HEK293 (cell line): Measurements from ENCODE around the gene KIAA1755.

Experiments
- CTCF ChIA-PET: fragments of 350-600 bp; formaldehyde crosslinking; extraction: SDS; loops from one replicate; lab custom pipeline; 2021; ENCODE audit warnings: antibody characterized with exemption; lab: Yijun Ruan, JAX
- POLR2A ChIA-PET: fragments of 300-600 bp; formaldehyde crosslinking; extraction: SDS; loops from one replicate; lab custom pipeline; 2020; ENCODE audit warnings: antibody characterized with exemption, inconsistent platforms; lab: Yijun Ruan, JAX
- H3K27ac ChIP-seq: fragments of 200-500 bp; sonication (Bioruptor generic); 2 replicates; pipeline ENCODE4 v1.5.1; 2014; ENCODE audit warnings: low read depth, low read length, control low read depth, inconsistent platforms; ENCODE audit errors: extremely low read depth
- H3K36me3 ChIP-seq, 2 experiments: fragments of 200-500 bp in 1 of 2; sonication (Bioruptor generic) in 1 of 2; 1 replicate in 1 of 2; 2 replicates in 1 of 2; pipeline ENCODE4 v1.5.1; 2014 to 2017; ENCODE audit warnings: inconsistent platforms in 2 of 2, low read length in 2 of 2; ENCODE audit not compliant: control insufficient read depth in 2 of 2, insufficient read depth in 1 of 2
- H3K4me1 ChIP-seq: fragments of 200-500 bp; sonication (Bioruptor generic); 2 replicates; pipeline ENCODE4 v1.5.1; 2014; ENCODE audit warnings: mild to moderate bottlenecking, low read length, inconsistent platforms; ENCODE audit not compliant: control insufficient read depth, insufficient read depth
- H3K4me3 ChIP-seq: 2 replicates; pipeline ENCODE4 v1.5.1; 2011; ENCODE audit warnings: low read depth, mild to moderate bottlenecking, control low read depth, low read length, moderate library complexity
- H3K9me3 ChIP-seq: fragments of 200-500 bp; sonication (Bioruptor generic); 2 replicates; pipeline ENCODE4 v1.5.1; 2014; ENCODE audit warnings: low read depth, low read length, inconsistent platforms; ENCODE audit not compliant: control insufficient read depth, insufficient read depth
- KLF1 ChIP-seq: fragments of 450-650 bp; formaldehyde crosslinking; IDR thresholded peaks from 2 replicates; pipeline ENCODE4 v1.5.1; 2016; ENCODE audit warnings: missing biosample characterization, missing genetic modification characterization
- MZF1 ChIP-seq: fragments of 450-650 bp; formaldehyde crosslinking; IDR thresholded peaks from 2 replicates; pipeline ENCODE4 v1.5.1; 2017; ENCODE audit warnings: missing biosample characterization, missing genetic modification characterization, borderline replicate concordance
- SETDB1 ChIP-seq: IDR thresholded peaks from one replicate; pipeline ENCODE4 v1.6.1; 2017; ENCODE audit warnings: mild to moderate bottlenecking, low read length, moderate library complexity, mixed read lengths; ENCODE audit not compliant: insufficient read length
- YY1 ChIP-seq: fragments of 450-650 bp; formaldehyde crosslinking; IDR thresholded peaks from 2 replicates; pipeline ENCODE4 v1.5.1; 2018; ENCODE audit warnings: missing biosample characterization, missing genetic modification characterization
- ZNF121 ChIP-seq: fragments of 450-650 bp; formaldehyde crosslinking; IDR thresholded peaks from 2 replicates; pipeline ENCODE4 v1.5.1; 2016; ENCODE audit warnings: missing biosample characterization, missing genetic modification characterization
- ZNF169 ChIP-seq: fragments of 450-650 bp; formaldehyde crosslinking; IDR thresholded peaks from 2 replicates; pipeline ENCODE4 v1.5.1; 2016; ENCODE audit warnings: missing biosample characterization, missing genetic modification characterization
- ZNF239 ChIP-seq: fragments of 450-650 bp; formaldehyde crosslinking; IDR thresholded peaks from 2 replicates; pipeline ENCODE4 v1.5.1; 2016; ENCODE audit warnings: missing biosample characterization, missing genetic modification characterization
- ZNF366 ChIP-seq: fragments of 450-650 bp; formaldehyde crosslinking; conservative IDR thresholded peaks from 2 replicates; pipeline ENCODE4 v1.5.1; 2016; ENCODE audit warnings: missing biosample characterization, missing genetic modification characterization
- ZNF37A ChIP-seq: fragments of 450-650 bp; IDR thresholded peaks from 2 replicates; pipeline ENCODE4 v1.5.1; 2018; ENCODE audit warnings: missing biosample characterization, missing genetic modification characterization
- ZNF488 ChIP-seq: fragments of 450-650 bp; formaldehyde crosslinking; IDR thresholded peaks from 2 replicates; pipeline ENCODE4 v1.5.1; 2016; ENCODE audit warnings: missing biosample characterization, missing genetic modification characterization
- ZNF521 ChIP-seq: fragments of 450-650 bp; formaldehyde crosslinking; IDR thresholded peaks from 2 replicates; pipeline ENCODE4 v1.5.1; 2017; ENCODE audit warnings: missing biosample characterization, mild to moderate bottlenecking, missing genetic modification characterization
- ZNF529 ChIP-seq: fragments of 450-650 bp; formaldehyde crosslinking; IDR thresholded peaks from 2 replicates; pipeline ENCODE4 v1.5.1; 2017; ENCODE audit warnings: missing genetic modification characterization, missing biosample characterization; ENCODE audit not compliant: insufficient replicate concordance
- ZNF610 ChIP-seq: fragments of 450-650 bp; formaldehyde crosslinking; IDR thresholded peaks from 2 replicates; pipeline ENCODE4 v1.5.1; 2016; ENCODE audit warnings: missing biosample characterization, missing genetic modification characterization, borderline replicate concordance
- ZNF621 ChIP-seq: fragments of 450-650 bp; formaldehyde crosslinking; IDR thresholded peaks from 2 replicates; pipeline ENCODE4 v1.5.1; 2017; ENCODE audit warnings: missing biosample characterization, missing genetic modification characterization
- ZNF623 ChIP-seq: fragments of 450-650 bp; formaldehyde crosslinking; IDR thresholded peaks from 2 replicates; pipeline ENCODE4 v1.5.1; 2016; ENCODE audit warnings: missing biosample characterization, missing genetic modification characterization
- ZNF624 ChIP-seq: fragments of 450-650 bp; formaldehyde crosslinking; IDR thresholded peaks from 2 replicates; pipeline ENCODE4 v1.5.1; 2017; ENCODE audit warnings: missing biosample characterization, missing genetic modification characterization
- ZNF658 ChIP-seq: fragments of 450-650 bp; formaldehyde crosslinking; IDR thresholded peaks from 2 replicates; pipeline ENCODE4; 2016; ENCODE audit warnings: missing biosample characterization, missing genetic modification characterization
- TF ChIP-seq, protein P1 (sequence below): fragments of 450-650 bp; IDR thresholded peaks from 2 replicates; pipeline ENCODE4 v1.5.1; 2018; ENCODE audit warnings: missing biosample characterization, missing genetic modification characterization
- TF ChIP-seq, protein P2 (sequence below): fragments of 450-650 bp; formaldehyde crosslinking; IDR thresholded peaks from 2 replicates; pipeline ENCODE4 v1.5.1; 2016; ENCODE audit warnings: missing biosample characterization, missing genetic modification characterization
- TF ChIP-seq, protein P3 (sequence below): fragments of 450-650 bp; formaldehyde crosslinking; IDR thresholded peaks from 2 replicates; pipeline ENCODE4 v1.5.1; 2016; ENCODE audit warnings: missing biosample characterization, missing genetic modification characterization
- TF ChIP-seq, protein P4 (sequence below): fragments of 450-650 bp; formaldehyde crosslinking; IDR thresholded peaks from 2 replicates; pipeline ENCODE4 v1.5.1; 2016; ENCODE audit warnings: missing biosample characterization, missing genetic modification characterization

The KIAA1755 gene

GRCh38 chr20:38239441-38239840 lies 21.1 kb downstream of the KIAA1755 start:
- no peak overlapping the region for H3K27ac ChIP-seq
- POLR2A ChIA-PET, result no interaction called here
- H3K9me3 ChIP-seq, result no peaks in the 10 kb centered on the region
- no peaks in the 10 kb centered on the region for H3K4me1 ChIP-seq
- H3K36me3 ChIP-seq, result no peaks in the 10 kb centered on the region
- CTCF ChIA-PET, result interaction anchor here (0.6 to 1.7 kb wide), 2 partner anchors 18 to 120 kb away, joined by 6 to 7 read pairs; no protein-coding TSS in a partner anchor
- no peak for TF ChIP-seq ZNF239 (tag by site-specific recombination)
- TF ChIP-seq ZNF610, result no peak
- TF ChIP-seq ZNF624 (tag by site-specific recombination), result no peak
- TF ChIP-seq ZNF121 (tag by site-specific recombination), result no peak
- TF ChIP-seq ZNF621 (tag by site-specific recombination), result no peak
- TF ChIP-seq ZNF488, result no peak
- no peak for TF ChIP-seq ZNF37A
- TF ChIP-seq ZNF529, result no peak
- no peak for TF ChIP-seq ZNF658 (tag by site-specific recombination)
- TF ChIP-seq, protein P1, sequence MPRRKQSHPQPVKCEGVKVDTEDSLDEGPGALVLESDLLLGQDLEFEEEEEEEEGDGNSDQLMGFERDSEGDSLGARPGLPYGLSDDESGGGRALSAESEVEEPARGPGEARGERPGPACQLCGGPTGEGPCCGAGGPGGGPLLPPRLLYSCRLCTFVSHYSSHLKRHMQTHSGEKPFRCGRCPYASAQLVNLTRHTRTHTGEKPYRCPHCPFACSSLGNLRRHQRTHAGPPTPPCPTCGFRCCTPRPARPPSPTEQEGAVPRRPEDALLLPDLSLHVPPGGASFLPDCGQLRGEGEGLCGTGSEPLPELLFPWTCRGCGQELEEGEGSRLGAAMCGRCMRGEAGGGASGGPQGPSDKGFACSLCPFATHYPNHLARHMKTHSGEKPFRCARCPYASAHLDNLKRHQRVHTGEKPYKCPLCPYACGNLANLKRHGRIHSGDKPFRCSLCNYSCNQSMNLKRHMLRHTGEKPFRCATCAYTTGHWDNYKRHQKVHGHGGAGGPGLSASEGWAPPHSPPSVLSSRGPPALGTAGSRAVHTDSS (tag by site-specific recombination), result no peak
- no peak for TF ChIP-seq SETDB1
- TF ChIP-seq KLF1, result no peak
- TF ChIP-seq, protein P2, sequence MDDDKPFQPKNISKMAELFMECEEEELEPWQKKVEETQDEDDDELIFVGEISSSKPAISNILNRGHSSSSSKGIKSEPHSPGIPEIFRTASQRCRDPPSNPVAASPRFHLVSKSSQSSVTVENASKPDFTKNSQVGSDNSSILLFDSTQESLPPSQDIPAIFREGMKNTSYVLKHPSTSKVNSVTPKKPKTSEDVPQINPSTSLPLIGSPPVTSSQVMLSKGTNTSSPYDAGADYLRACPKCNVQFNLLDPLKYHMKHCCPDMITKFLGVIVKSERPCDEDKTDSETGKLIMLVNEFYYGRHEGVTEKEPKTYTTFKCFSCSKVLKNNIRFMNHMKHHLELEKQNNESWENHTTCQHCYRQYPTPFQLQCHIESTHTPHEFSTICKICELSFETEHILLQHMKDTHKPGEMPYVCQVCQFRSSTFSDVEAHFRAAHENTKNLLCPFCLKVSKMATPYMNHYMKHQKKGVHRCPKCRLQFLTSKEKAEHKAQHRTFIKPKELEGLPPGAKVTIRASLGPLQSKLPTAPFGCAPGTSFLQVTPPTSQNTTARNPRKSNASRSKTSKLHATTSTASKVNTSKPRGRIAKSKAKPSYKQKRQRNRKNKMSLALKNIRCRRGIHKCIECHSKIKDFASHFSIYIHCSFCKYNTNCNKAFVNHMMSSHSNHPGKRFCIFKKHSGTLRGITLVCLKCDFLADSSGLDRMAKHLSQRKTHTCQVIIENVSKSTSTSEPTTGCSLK, result no peak
- TF ChIP-seq, protein P3, sequence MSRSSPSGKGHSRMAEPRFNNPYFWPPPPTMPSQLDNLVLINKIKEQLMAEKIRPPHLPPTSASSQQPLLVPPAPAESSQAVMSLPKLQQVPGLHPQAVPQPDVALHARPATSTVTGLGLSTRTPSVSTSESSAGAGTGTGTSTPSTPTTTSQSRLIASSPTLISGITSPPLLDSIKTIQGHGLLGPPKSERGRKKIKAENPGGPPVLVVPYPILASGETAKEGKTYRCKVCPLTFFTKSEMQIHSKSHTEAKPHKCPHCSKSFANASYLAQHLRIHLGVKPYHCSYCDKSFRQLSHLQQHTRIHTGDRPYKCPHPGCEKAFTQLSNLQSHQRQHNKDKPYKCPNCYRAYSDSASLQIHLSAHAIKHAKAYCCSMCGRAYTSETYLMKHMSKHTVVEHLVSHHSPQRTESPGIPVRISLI (tag by site-specific recombination), result no peak
- TF ChIP-seq ZNF623, result no peak
- H3K4me3 ChIP-seq, result no peak overlapping the region

GRCh38 chr20:38238829-38239228 lies 21.7 kb downstream of the KIAA1755 start:
- Histone ChIP-seq H3K36me3 (no peaks in the 10 kb centered on the region), H3K4me3 (no peak overlapping the region), H3K9me3 (no peaks in the 10 kb centered on the region), H3K4me1 (no peaks in the 10 kb centered on the region), H3K27ac (no peak overlapping the region)
- POLR2A ChIA-PET, result no interaction called here
- TF ChIP-seq ZNF521 (tag by site-specific recombination), result no peak
- no peak for TF ChIP-seq ZNF488
- TF ChIP-seq, protein P3 (tag by site-specific recombination), result no peak
- no peak for TF ChIP-seq ZNF366 (tag by site-specific recombination)
- TF ChIP-seq, protein P4, sequence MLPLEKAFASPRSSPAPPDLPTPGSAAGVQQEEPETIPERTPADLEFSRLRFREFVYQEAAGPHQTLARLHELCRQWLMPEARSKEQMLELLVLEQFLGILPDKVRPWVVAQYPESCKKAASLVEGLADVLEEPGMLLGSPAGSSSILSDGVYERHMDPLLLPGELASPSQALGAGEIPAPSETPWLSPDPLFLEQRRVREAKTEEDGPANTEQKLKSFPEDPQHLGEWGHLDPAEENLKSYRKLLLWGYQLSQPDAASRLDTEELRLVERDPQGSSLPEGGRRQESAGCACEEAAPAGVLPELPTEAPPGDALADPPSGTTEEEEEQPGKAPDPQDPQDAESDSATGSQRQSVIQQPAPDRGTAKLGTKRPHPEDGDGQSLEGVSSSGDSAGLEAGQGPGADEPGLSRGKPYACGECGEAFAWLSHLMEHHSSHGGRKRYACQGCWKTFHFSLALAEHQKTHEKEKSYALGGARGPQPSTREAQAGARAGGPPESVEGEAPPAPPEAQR, result no peak
- no peak for TF ChIP-seq YY1 (tag by site-specific recombination)
- no peak for TF ChIP-seq ZNF169
- TF ChIP-seq MZF1 (tag by site-specific recombination), result no peak
- CTCF ChIA-PET, result no interaction called here
